ENCODE measurements around the gene GCH1.

- TF ChIP-seq CTCF (conservative IDR thresholded peaks at IDR 0.05 in 1 of 2, IDR thresholded peaks at IDR 0.05 in 1 of 2; ENCODE audit: low read depth in 1 of 2, low read length in 2 of 2) (no peak), EZH2 (IDR thresholded peaks at IDR 0.05; ENCODE audit: low read length, missing control alignments) (no peak)
Measured at GRCh38 chr14:54936816-54937215, 34.2 kb upstream of the GCH1 start.

Measured in fibroblast of lung (primary cell).